A549 (cell line): ENCODE data around the gene TSPAN33.

ENCODE experiments used
- CTCF ChIP-seq: fragments of >200 bp; sonication (Bioruptor Twin); formaldehyde crosslinking; IDR thresholded peaks from 3 replicates; pipeline ENCODE4 v1.5.1; 2016
- FOSL2 ChIP-seq, 2 experiments: fragments of 450-650 bp in 1 of 2; fragments of >200 bp in 1 of 2; sonication (Bioruptor Twin) in 1 of 2; formaldehyde crosslinking; IDR thresholded peaks; 2 replicates each; pipeline versions ENCODE4 v1.5.0 to v1.6.1; 2016 to 2020; ENCODE audit warnings: mild to moderate bottlenecking in 1 of 2, moderate library complexity in 1 of 2
- POLR2A ChIP-seq: IDR thresholded peaks from 2 replicates; pipeline ENCODE4 v1.6.1; 2012; ENCODE audit warnings: mild to moderate bottlenecking, low read length
- REST ChIP-seq: fragments of 200-600 bp; sonication (generic); IDR thresholded peaks from 2 replicates; pipeline ENCODE4 v1.6.1; 2016; ENCODE audit warnings: antibody characterized with exemption, mild to moderate bottlenecking, moderate library complexity
- RFX5 ChIP-seq: fragments of 450-650 bp; IDR thresholded peaks from 2 replicates; pipeline ENCODE4 v1.7.1; 2014; ENCODE audit warnings: antibody characterized with exemption, mild to moderate bottlenecking, moderate library complexity

- TF ChIP-seq POLR2A: no peak
- TF ChIP-seq FOSL2 (IDR thresholded peaks at IDR 0.05): no peak
- no peak for TF ChIP-seq FOSL2 (CRISPR knock-in tag; IDR thresholded peaks at IDR 0.05)
- no peak for TF ChIP-seq CTCF
- no peak for TF ChIP-seq REST
- TF ChIP-seq RFX5: no peak
Measured at GRCh38 chr7:129197771-129198170, 53.3 kb downstream of the TSPAN33 start.
